ENCODE data around the gene TPCN1. TPM values are rescaled to one million over a fixed set of nuclear protein-coding genes. Genes with fewer than 3 reads are reported as not detected.

The TPCN1 gene
- total and polyA plus RNA-seq, 2 of the 13 experiments (the other 11 are each of a cell fraction or from before 2014, with no cell fraction given), result 8.0 to 26.8 TPM

DNA sequence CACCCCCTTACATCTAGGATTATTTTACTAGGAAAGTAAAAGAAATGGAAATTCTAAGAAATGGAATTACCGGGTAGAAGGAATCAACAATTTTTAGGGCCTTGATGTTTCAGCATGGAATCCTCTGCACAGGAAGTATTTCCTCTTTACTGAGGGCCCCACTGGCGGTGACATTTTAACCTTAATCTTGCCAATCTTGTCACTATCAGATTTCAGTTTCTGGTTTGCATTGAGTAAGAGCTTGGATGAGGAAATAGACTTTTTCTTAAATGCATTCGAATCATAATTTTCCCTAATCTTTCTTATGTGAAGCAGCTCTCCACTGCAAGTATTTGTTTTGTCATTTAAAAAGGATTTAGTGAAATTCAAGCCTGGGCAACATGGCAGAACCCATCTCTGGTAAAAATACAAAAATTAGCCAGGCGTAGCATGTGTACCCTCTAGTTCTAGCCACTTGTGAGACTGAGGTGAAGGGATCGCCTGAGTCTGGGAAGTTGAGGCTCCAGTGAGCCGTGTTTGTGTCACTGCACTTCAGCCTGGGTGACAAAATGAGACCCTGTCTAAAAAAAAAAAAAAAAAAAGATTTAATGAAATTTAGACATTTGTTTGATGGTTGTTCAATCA, 40.7 kb downstream of the TPCN1 start:
- peaks cover 4 to 8% of the 10 kb centered on the region in 2 experiments; a peak in 4 of 5 replicates for H3K36me3 ChIP-seq (replicated peaks in 1 of 2; ENCODE audit: control insufficient read depth in 1 of 2, insufficient read depth in 2 of 2, low read length in 2 of 2)
- DNase-seq (ENCODE audit: low spot score) (no peak), FAIRE-seq (no peak), ATAC-seq (no peak)
- H3K79me2 ChIP-seq (ENCODE audit: insufficient read depth, low read length), result no peaks in the 10 kb centered on the region
- H3K4me2 ChIP-seq (ENCODE audit: low read depth, low read length), result no peak overlapping the region
- ChIA-PET CTCF (ENCODE audit: low intra/inter-chr PET ratio, low total read pairs) (no interaction called here), POLR2A (no interaction called here)
- no peaks in the 10 kb centered on the region for H4K20me1 ChIP-seq (ENCODE audit: insufficient read depth, low read length)
- no peak for TF ChIP-seq PAWR (CRISPR knock-in tag; IDR thresholded peaks at IDR 0.05; ENCODE audit: borderline replicate concordance)
- TF ChIP-seq, protein P1, sequence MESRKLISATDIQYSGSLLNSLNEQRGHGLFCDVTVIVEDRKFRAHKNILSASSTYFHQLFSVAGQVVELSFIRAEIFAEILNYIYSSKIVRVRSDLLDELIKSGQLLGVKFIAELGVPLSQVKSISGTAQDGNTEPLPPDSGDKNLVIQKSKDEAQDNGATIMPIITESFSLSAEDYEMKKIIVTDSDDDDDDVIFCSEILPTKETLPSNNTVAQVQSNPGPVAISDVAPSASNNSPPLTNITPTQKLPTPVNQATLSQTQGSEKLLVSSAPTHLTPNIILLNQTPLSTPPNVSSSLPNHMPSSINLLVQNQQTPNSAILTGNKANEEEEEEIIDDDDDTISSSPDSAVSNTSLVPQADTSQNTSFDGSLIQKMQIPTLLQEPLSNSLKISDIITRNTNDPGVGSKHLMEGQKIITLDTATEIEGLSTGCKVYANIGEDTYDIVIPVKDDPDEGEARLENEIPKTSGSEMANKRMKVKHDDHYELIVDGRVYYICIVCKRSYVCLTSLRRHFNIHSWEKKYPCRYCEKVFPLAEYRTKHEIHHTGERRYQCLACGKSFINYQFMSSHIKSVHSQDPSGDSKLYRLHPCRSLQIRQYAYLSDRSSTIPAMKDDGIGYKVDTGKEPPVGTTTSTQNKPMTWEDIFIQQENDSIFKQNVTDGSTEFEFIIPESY (CRISPR knock-in tag; IDR thresholded peaks at IDR 0.05), result no peak
- TF ChIP-seq STAT5B (CRISPR knock-in tag; IDR thresholded peaks at IDR 0.05), result no peak
- no peak overlapping the region for H3K9ac ChIP-seq (ENCODE audit: insufficient read depth, low read depth, low read length)
- no peaks in the 10 kb centered on the region for H3K9me3 ChIP-seq (ENCODE audit: low read length)
- no peak overlapping the region for H3K4me3 ChIP-seq (replicated peaks in 1 of 3; ENCODE audit: insufficient read depth in 1 of 3, low read depth in 2 of 3, low read length in 3 of 3)
- intact Hi-C loops (cut with micrococcal nuclease; ENCODE audit: unreplicated experiment), result no loop called here
- no peaks in the 10 kb centered on the region for H3K27me3 ChIP-seq (ENCODE audit: control insufficient read depth in 1 of 2, insufficient read depth in 2 of 2, low read length in 2 of 2)
- 97% methylated on average over 6 of the region's 6 CpGs for WGBS (ENCODE audit: low lambda C conversion rate)
- no TSS peak for BruUV-seq (replicated peaks)
- H3K4me1 ChIP-seq (ENCODE audit: insufficient read depth, low read length), result peaks cover 33% of the 10 kb centered on the region
- no peak overlapping the region for H2AFZ ChIP-seq (ENCODE audit: low read length)
- no peak overlapping the region for H3K27ac ChIP-seq (ENCODE audit: extremely low read length, insufficient read depth, low read length)
- in situ Hi-C loops (cut with HindIII; ENCODE audit: extremely low pct_ligation_motif_present, low pct_unique_long_range_greater_than_20kb), result no loop called here

DNA sequence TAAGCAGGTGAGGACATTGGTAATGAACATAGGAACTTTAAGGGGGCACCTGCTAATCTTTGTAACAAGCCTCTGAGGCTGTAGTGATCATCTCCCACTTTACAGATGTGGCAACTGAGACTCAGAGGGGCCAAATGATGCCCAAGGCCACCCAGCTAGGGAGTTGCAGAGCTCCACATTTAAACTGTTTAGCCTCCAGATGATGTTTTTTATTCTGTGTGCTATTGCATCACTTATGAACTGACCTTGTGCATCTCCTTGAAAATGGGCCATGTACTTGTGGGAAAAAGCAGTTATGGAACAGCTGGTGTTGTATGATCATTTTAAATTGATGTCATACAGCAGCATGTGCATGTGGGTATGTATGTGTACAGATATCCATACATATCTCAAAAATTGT, 41.4 kb downstream of the TPCN1 start:
- CTCF ChIA-PET (ENCODE audit: low intra/inter-chr PET ratio, low total read pairs), result no interaction called here

More for the DNA sequence above, 41.4 kb downstream of the TPCN1 start:
- Histone ChIP-seq H2AFZ (ENCODE audit: low read length) (no peak overlapping the region), H3K27me3 (ENCODE audit: control insufficient read depth in 1 of 2, insufficient read depth in 2 of 2, low read length in 2 of 2) (no peaks in the 10 kb centered on the region), H3K27ac (ENCODE audit: extremely low read length, insufficient read depth, low read length) (no peak overlapping the region), H3K79me2 (ENCODE audit: insufficient read depth, low read length) (no peaks in the 10 kb centered on the region), H3K9me3 (ENCODE audit: low read length) (no peaks in the 10 kb centered on the region), H3K4me1 (ENCODE audit: insufficient read depth, low read length) (peaks cover 33% of the 10 kb centered on the region), H3K4me2 (ENCODE audit: low read depth, low read length) (no peak overlapping the region), H4K20me1 (ENCODE audit: insufficient read depth, low read length) (no peaks in the 10 kb centered on the region), H3K4me3 (replicated peaks in 1 of 3; ENCODE audit: insufficient read depth in 1 of 3, low read depth in 2 of 3, low read length in 3 of 3) (no peak overlapping the region), H3K36me3 (replicated peaks in 1 of 2; ENCODE audit: control insufficient read depth in 1 of 2, insufficient read depth in 2 of 2, low read length in 2 of 2) (peaks cover 4 to 8% of the 10 kb centered on the region in 2 experiments; a peak in 4 of 5 replicates), H3K9ac (ENCODE audit: insufficient read depth, low read depth, low read length) (no peak overlapping the region)
- POLR2A ChIA-PET, result no interaction called here
- ATAC-seq (no peak), DNase-seq (ENCODE audit: low spot score) (no peak), FAIRE-seq (no peak)
- intact Hi-C loops (cut with micrococcal nuclease; ENCODE audit: unreplicated experiment), result no loop called here
- TF ChIP-seq CEBPB (IDR thresholded peaks at IDR 0.05; ENCODE audit: borderline replicate concordance, low read depth, low read length), result peak; percentile 34; the same call in 1 of the 2 replicates
- 0 out of 2 replicates have a peak, but pooled peaks have one; percentile 25 for TF ChIP-seq ZNF629 (CRISPR knock-in tag; conservative IDR thresholded peaks at IDR 0.05)
- no peak for TF ChIP-seq ZNF441 (CRISPR knock-in tag; IDR thresholded peaks at IDR 0.05; ENCODE audit: borderline replicate concordance)
- no peak for TF ChIP-seq SMC3 (IDR thresholded peaks at IDR 0.05; ENCODE audit: low read length)
- in situ Hi-C loops (cut with HindIII; ENCODE audit: extremely low pct_ligation_motif_present, low pct_unique_long_range_greater_than_20kb), result no loop called here
- BruUV-seq (replicated peaks), result no TSS peak
